RWPE2 (cell line): ENCODE results near the gene SF1.

Experiments used
- ATAC-seq: fragments of 200-7000 bp; cut with Tn5 transposase; 3 replicates; pipeline ENCODE4 v1.9.1; 2021; ENCODE audit warnings: low read depth
- DNase-seq: peaks from one replicate; pipeline ENCODE4 v3.0.0-alpha.2; 2020; ENCODE audit warnings: low spot score
- H3K27ac ChIP-seq: fragments of 450-650 bp; 2 replicates; pipeline ENCODE4 v1.5.1; 2017; ENCODE audit warnings: mild to moderate bottlenecking; ENCODE audit not compliant: poor library complexity, severe bottlenecking
- H3K27me3 ChIP-seq: fragments of 250-450 bp; sonication (Bioruptor Pico); 2 replicates; pipeline ENCODE4 v1.5.1; 2021; ENCODE audit warnings: mild to moderate bottlenecking, moderate library complexity; ENCODE audit not compliant: insufficient read depth, poor library complexity, severe bottlenecking
- H3K36me3 ChIP-seq: fragments of 250-450 bp; sonication (Bioruptor Pico); 2 replicates; pipeline ENCODE4 v1.5.1; 2020; ENCODE audit warnings: low read depth, mild to moderate bottlenecking, moderate library complexity
- H3K4me1 ChIP-seq: fragments of 250-450 bp; sonication (Bioruptor Pico); 2 replicates; pipeline ENCODE4 v1.5.1; 2021; ENCODE audit warnings: mild to moderate bottlenecking, moderate library complexity; ENCODE audit not compliant: insufficient read depth, poor library complexity, severe bottlenecking
- H3K4me3 ChIP-seq: fragments of 250-450 bp; sonication (Bioruptor Pico); 2 replicates; pipeline ENCODE4 v1.5.1; 2021; ENCODE audit warnings: mild to moderate bottlenecking, moderate library complexity; ENCODE audit not compliant: severe bottlenecking
- H3K9me3 ChIP-seq: fragments of 250-450 bp; sonication (Bioruptor Pico); 2 replicates; pipeline ENCODE4 v1.5.1; 2021; ENCODE audit warnings: mild to moderate bottlenecking, moderate library complexity; ENCODE audit not compliant: severe bottlenecking
- CTCF ChIP-seq: fragments of 450-650 bp; IDR thresholded peaks from one replicate; pipeline ENCODE4 v1.5.1; 2017; ENCODE audit warnings: mild to moderate bottlenecking, moderate library complexity; ENCODE audit not compliant: poor library complexity, severe bottlenecking

Gene SF1

DNA sequence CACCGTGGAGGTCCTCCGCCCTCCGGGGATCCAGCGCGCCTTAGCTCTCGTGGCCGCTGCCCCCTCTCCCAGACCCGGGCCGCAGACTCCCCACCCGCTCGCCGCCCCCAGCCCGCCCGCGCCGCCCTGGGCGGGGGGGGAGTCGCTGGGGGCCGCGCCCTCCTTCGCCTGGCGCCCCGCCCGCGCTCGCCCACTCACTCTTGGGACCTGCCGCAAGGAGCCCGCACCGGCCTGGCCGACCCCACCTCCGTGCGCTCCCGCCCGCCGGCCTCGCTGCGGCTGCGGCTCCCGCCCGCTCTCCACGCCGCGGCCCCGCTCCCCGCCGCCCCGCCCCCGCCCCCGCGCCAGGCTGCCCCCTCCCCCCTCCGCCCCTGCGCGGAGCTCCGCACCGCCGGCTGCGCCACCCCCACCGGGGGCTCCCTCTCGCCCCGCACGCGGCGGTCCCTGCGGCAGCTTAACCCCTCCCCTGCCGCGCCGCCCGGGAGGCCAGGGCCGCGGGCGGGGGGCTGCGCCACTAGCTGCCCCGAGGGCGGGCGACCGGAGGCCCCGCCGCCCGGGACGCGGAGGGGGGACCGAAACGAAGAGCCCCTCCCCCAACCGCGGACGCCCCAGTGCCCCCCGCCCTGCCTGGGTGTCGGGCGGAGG is 33.7 kb downstream of the SF1 start:
- H3K27ac ChIP-seq: no peak overlapping the region
- DNase-seq (no peak), ATAC-seq (no peak)
- peaks cover 4% of the 10 kb centered on the region for H3K4me1 ChIP-seq
- H3K9me3 ChIP-seq: no peaks in the 10 kb centered on the region
- TF ChIP-seq CTCF: no peak
- H3K36me3 ChIP-seq: no peaks in the 10 kb centered on the region
- H3K27me3 ChIP-seq: peaks cover 23% of the 10 kb centered on the region
- peak overlapping the region; percentile 25 for H3K4me3 ChIP-seq

DNA sequence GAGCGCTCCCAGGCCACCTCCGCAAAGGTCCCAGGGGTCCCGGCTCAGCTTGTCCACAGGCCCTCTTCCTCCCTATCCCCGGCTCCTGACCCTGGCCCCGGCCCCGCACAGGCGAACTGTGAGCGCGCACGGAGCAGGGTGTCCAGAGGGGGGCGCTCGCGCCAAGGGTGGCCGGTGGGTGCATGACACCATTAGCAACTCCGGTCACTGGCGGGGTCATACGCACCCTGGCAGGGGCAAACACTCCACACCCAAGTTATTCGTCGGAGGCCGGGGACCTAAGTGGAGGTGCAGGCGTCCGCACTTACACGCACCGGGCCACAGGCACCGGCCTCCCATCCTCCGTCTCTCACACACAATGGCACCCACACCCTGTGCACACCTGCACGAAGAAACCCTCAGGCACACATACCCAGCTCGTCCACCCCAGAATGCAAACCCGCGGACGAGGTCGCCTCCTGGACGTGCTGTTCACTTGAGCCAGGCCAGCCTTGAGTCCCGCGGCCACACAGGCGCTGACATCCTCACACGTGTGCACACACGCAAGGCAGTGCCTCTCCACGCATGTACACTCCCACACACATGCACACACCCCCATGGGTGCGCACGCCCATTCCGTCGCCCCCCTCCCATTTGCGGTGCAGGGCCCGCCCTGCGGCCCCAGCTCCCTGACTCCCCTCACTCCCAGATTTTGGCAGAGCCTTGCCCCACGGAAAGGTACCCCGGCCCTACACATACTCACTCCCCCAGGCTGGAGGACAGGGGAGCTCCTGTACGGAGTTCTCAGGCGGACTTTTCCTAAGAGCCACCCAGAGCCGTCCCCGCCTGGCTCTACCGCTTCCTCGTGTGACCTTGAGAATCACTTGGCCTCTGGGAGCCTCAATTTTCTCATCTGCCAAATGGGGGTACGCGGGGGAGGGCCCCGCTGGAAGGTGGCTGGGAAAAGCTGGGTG is 34.5 kb downstream of the SF1 start, which contains the start of gene RASGRP2:
Gene RASGRP2, minus strand, starts transcription at position 552 of the 953 bp plus-strand sequence. CDS start 1,276 bp downstream, outside the sequence.
- Histone ChIP-seq H3K27ac (no peak within 1 kb of the TSS), H3K27me3 (peaks cover 23% of the 10 kb centered on the region), H3K36me3 (no peaks in the 10 kb centered on the region), H3K4me3 (peak within 1 kb of the TSS; percentile 25), H3K9me3 (no peaks in the 10 kb centered on the region), H3K4me1 (peaks cover 4% of the 10 kb centered on the region)
- no peak for DNase-seq
- peak; percentile 35 for ATAC-seq
- TF ChIP-seq CTCF: peak; percentile 35

GRCh38 chr11:64742889-64743590 is 35.3 kb downstream of the SF1 start:
- Histone ChIP-seq H3K27ac (no peak overlapping the region), H3K9me3 (no peaks in the 10 kb centered on the region), H3K36me3 (no peaks in the 10 kb centered on the region), H3K4me3 (peak overlapping the region; percentile 25), H3K27me3 (peaks cover 23% of the 10 kb centered on the region), H3K4me1 (no peaks in the 10 kb centered on the region)
- ATAC-seq (peak; percentile 48), DNase-seq (no peak)
- TF ChIP-seq CTCF: peak; percentile 81

DNA sequence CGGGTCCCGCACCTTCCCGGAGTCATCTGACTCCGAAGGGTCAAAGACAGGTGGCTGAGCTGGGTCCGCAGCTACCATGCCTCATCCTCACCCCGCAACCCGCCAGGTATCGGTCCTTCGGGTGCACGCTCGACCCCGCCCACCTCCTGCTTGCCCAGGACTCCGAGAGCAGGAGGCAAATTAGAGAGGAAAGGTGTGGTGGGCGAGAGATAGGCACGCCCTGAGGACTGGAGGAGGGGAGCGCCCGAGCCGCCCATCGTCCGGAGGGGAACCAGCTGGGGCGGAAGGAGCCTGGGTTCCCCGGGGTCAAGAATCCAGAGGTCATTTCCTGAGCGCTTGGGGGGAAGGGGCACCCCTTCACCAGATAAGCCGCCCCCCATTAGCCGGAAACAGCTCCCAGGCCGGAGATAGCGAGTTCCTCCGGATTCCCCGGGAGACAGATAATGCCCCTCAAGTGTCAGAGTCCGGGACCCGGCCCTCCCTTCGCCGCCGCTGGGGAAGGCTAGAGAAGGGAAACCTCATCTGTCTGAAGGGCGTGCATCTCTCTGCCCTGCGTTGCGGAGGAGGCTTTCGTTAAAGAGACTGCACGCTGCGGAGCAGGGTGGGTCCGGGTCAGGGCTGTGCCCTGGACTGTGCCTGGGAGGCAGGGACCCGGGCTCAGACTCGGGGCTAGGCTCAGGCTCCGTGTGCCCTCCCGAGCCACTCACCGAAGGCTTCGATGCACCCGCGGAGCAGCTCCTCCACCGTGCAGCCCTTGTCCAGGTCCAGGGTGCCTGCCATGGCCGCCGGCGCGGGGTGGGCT is 36.1 kb downstream of the SF1 start:
- DNase-seq (no peak), ATAC-seq (peak; percentile 19)
- H3K4me1 ChIP-seq: no peaks in the 10 kb centered on the region
- peak overlapping the region; percentile 25 for H3K4me3 ChIP-seq
- no peaks in the 10 kb centered on the region for H3K36me3 ChIP-seq
- H3K27ac ChIP-seq: no peak overlapping the region
- H3K27me3 ChIP-seq: peaks cover 23% of the 10 kb centered on the region
- TF ChIP-seq CTCF: no peak
- H3K9me3 ChIP-seq: no peaks in the 10 kb centered on the region
